ENCODE results near the gene SHISA4. TPM values are rescaled to one million over a fixed set of nuclear protein-coding genes. Genes with fewer than 3 reads are reported as not detected.

Gene SHISA4
- total RNA-seq, 5 donors from 2014 or later (not counting 1 experiment from before 2014, with no cell fraction given): 0.38 to 0.88 (median 0.54) TPM

DNA sequence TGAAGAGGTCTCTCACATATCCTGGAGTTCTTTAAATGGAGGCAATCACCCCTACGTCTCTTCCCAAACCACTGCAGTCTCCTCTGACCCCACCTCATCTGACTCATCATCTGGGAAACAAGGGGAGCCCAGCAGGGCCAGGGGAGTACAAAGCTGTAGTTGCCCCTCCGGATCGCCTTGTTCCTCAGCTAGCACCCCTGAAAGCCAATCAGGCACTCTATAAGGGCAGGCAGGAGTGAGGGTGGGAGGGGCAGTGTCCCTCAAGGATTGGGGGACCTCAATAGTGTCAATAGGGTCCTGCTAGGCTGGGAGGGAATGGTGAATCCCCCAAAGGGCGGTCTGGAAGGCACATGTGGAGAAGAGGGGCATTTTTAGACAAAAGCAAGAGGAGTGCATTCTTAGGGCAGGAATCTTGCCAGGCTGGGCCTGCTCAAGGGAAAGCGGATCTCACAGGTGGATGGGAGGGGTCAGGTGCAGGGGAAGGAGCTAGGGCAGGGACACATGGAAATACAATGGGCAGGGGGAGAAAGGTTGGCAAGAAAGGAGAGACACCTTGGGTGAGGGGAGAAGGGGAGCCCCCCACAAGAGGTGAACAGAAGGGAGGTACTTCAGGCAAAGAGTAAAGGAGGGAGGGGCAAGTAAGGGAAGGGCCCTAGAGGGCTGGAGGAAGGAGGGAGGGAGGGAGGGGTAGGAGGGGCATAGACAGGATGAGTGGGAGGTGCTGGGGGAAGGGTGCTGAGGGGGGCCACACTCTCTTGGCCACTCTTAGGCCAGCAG, 5.8 kb downstream of the SHISA4 start:
- DNase-seq (no peak), ATAC-seq (replicated peaks in 1 of 4) (no peak)
- ChIA-PET POLR2A (interaction anchor here in 1 of 2 donors (0.8 kb wide), 1 partner anchor 1079 kb away, joined by 3 read pairs; no protein-coding TSS in a partner anchor), CTCF (interaction anchor here (0.6 to 2.9 kb wide), 11 partner anchors 7 to 1401 kb away, joined by 3 to 32 read pairs (median 5); no protein-coding TSS in a partner anchor)
- Histone ChIP-seq H3K27me3 (replicated peaks in 1 of 2; ENCODE audit: control insufficient read depth in 2 of 2, extremely low read depth in 1 of 2, insufficient read depth in 2 of 2, low read length in 1 of 2) (peaks cover 0 to 51% of the 10 kb centered on the region in 2 experiments), H3K9me3 (no peaks in the 10 kb centered on the region), H3K36me3 (ENCODE audit: control insufficient read depth in 2 of 2, extremely low read depth in 1 of 2, insufficient read depth in 1 of 2, low read length in 1 of 2) (no peaks in the 10 kb centered on the region), H3K4me1 (ENCODE audit: control insufficient read depth in 1 of 2, extremely low read depth in 1 of 2, insufficient read depth in 2 of 2, low read length in 2 of 2) (peaks cover 0 to 14% of the 10 kb centered on the region in 2 experiments), H3K4me3 (ENCODE audit: control insufficient read depth in 1 of 2, extremely low read depth in 1 of 2, low read length in 1 of 2) (no peak overlapping the region), H3K27ac (ENCODE audit: low read length) (no peak overlapping the region)
- Mint-ChIP-seq H3K9me3 (no peaks in the 10 kb centered on the region), H3K27ac (no peak overlapping the region), H3K4me1 (peaks cover 9 to 10% (median 9%) of the 10 kb centered on the region in 3 donors), H3K36me3 (no peaks in the 10 kb centered on the region), H3K4me3 (no peak overlapping the region), H3K27me3 (peaks cover 31 to 50% of the 10 kb centered on the region in 2 donors)
- WGBS (ENCODE audit: insufficient coverage): 70% methylated on average over 3 of the region's 5 CpGs

DNA sequence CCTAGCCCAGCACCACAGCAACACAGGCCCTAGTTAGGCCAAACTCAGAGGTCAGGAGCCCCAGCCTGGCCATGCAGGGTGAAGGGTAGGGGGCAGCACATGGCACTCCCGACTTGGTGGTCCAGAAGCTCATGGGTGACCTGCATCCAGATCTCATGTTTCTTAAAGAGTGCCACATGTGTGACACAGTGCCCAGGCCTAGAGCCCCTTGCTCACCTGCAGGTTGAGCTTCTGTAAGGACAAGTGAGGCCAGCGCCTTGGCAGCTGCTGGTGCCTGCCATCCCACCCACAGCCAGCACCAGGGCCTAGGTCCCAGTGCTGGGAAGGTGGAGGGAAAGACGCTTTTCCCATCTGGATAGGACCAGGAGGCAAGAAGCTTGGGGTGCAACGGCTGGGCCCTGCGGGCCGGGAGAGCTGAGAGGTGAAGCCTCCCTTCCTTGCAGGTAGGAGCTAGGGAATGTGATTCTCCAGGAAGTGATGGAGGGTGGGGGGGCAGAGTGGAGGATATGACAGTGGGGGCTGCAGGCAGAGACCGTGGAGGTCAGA, 6.5 kb downstream of the SHISA4 start:
- Mint-ChIP-seq H3K27ac (no peak overlapping the region), H3K9me3 (no peaks in the 10 kb centered on the region), H3K4me3 (no peak overlapping the region), H3K4me1 (peaks cover 7% of the 10 kb centered on the region in 3 donors), H3K36me3 (no peaks in the 10 kb centered on the region), H3K27me3 (peaks cover 31 to 45% of the 10 kb centered on the region in 2 donors)
- CTCF ChIA-PET: interaction anchor here (0.6 to 2.9 kb wide), 17 partner anchors 8 to 1400 kb away, joined by 3 to 32 read pairs (median 6); partner anchors contain the start of gene IPO9 (in 1 of the 2)
- 74% methylated on average over 6 of the region's 7 CpGs for WGBS (ENCODE audit: insufficient coverage)
- no peaks in the 10 kb centered on the region for H3K9me3 ChIP-seq
- no peak for ATAC-seq (replicated peaks in 1 of 4)
- H3K4me3 ChIP-seq (ENCODE audit: control insufficient read depth in 1 of 2, extremely low read depth in 1 of 2, low read length in 1 of 2): no peak overlapping the region
- H3K4me1 ChIP-seq (ENCODE audit: control insufficient read depth in 1 of 2, extremely low read depth in 1 of 2, insufficient read depth in 2 of 2, low read length in 2 of 2): peaks cover 0 to 11% of the 10 kb centered on the region in 2 experiments
- no peak for DNase-seq
- peaks cover 0 to 44% of the 10 kb centered on the region in 2 experiments for H3K27me3 ChIP-seq (replicated peaks in 1 of 2; ENCODE audit: control insufficient read depth in 2 of 2, extremely low read depth in 1 of 2, insufficient read depth in 2 of 2, low read length in 1 of 2)
- H3K36me3 ChIP-seq (ENCODE audit: control insufficient read depth in 2 of 2, extremely low read depth in 1 of 2, insufficient read depth in 1 of 2, low read length in 1 of 2): no peaks in the 10 kb centered on the region
- H3K27ac ChIP-seq (ENCODE audit: low read length): no peak overlapping the region
- POLR2A ChIA-PET: interaction anchor here in 1 of 2 donors (0.8 kb wide), 1 partner anchor 1079 kb away, joined by 3 read pairs; no protein-coding TSS in a partner anchor

DNA sequence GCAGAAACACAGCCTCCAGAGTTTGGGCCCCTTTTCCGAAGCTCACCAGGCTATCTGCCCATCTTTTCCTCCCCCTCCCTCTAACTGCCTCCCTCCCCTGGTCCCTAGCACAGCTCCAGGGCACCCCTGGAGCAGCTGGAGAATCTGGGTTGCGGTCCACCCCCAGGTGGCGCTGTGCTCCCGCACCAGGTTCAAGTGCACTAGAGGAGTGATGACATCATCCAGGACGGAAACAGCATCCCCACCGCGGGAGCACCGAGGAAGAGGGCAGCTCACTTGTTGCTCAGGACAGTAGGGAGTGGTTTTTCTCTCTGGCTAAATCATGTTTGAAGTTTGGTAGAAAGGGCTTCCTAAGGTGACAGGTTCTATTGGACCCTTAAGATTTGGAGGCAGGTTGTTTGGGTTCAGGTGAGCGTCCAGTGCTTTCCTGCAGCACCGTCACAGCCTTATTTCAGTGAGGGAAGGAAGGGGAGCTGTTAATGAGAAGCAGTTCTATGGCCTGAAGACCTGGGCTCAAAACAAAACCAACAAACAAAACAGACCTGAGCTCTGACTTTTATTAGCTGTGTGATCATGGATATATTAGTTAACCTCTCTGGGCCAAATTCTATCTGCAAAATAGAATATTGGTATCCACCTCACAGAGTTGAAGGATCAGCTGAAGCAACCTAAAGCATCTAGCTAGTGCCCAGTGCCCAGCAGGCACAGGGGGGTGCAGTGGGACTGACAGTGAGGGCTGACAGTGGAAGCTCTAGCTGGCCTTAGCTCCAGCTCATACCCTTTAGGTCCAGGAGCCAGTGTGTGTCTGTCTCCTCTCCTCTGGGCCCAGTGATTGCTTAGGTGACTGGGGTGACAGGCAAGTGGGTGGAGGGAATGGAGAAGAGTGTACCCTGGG, 7.5 kb downstream of the SHISA4 start:
- peak; percentile 54 to 88 (median 72) for DNase-seq
- ChIA-PET CTCF (interaction anchor here (0.6 to 2.9 kb wide), 20 partner anchors 9 to 1965 kb away, joined by 3 to 32 read pairs (median 4); partner anchors contain the start of gene IPO9 (in 1 of the 2)), POLR2A (interaction anchor here in 1 of 2 donors (0.8 kb wide), 1 partner anchor 87 kb away, joined by 3 read pairs; no protein-coding TSS in a partner anchor)
- Mint-ChIP-seq H3K27ac (peak overlapping the region; percentile 19 to 28), H3K4me1 (peaks cover 7% of the 10 kb centered on the region in 3 donors), H3K9me3 (no peaks in the 10 kb centered on the region), H3K27me3 (peaks cover 26 to 37% of the 10 kb centered on the region in 2 donors), H3K4me3 (peak overlapping the region in 2 of 3 donors; percentile 23 to 32), H3K36me3 (no peaks in the 10 kb centered on the region)
- H3K9me3 ChIP-seq: no peaks in the 10 kb centered on the region
- H3K36me3 ChIP-seq (ENCODE audit: control insufficient read depth in 2 of 2, extremely low read depth in 1 of 2, insufficient read depth in 1 of 2, low read length in 1 of 2): no peaks in the 10 kb centered on the region
- ATAC-seq (replicated peaks in 1 of 4): peak; percentile 83 to 97 (median 88)
- peaks cover 0 to 11% of the 10 kb centered on the region in 2 experiments for H3K4me1 ChIP-seq (ENCODE audit: control insufficient read depth in 1 of 2, extremely low read depth in 1 of 2, insufficient read depth in 2 of 2, low read length in 2 of 2)
- H3K27ac ChIP-seq (ENCODE audit: low read length): no peak overlapping the region
- WGBS (ENCODE audit: insufficient coverage): 0% methylated on average over 7 of the region's 10 CpGs
- H3K4me3 ChIP-seq (ENCODE audit: control insufficient read depth in 1 of 2, extremely low read depth in 1 of 2, low read length in 1 of 2): no peak overlapping the region
- H3K27me3 ChIP-seq (replicated peaks in 1 of 2; ENCODE audit: control insufficient read depth in 2 of 2, extremely low read depth in 1 of 2, insufficient read depth in 2 of 2, low read length in 1 of 2): peaks cover 0 to 37% of the 10 kb centered on the region in 2 experiments

DNA sequence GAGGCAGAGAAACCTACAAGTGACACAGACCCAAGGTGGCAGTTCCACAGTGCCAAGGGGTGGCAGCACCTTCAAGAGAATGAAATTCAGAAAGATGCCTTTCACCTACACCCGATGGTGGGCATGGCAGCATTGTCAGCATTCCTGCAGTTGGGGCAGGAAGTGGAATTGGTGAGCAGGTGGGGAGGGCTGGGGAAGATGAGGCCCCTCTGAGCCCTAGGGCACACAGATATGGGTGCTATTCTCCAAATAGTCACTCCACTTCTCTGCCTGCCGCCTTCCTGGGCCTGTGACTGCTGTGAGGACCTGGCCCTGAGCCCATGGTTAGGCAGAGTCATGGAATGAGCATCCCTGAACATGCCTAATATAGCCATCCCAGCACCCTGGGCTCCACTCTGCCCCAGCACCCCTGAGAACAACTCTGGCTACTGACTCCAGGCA, 8.3 kb downstream of the SHISA4 start:
- peaks cover 7% of the 10 kb centered on the region in 3 donors for H3K4me1 Mint-ChIP-seq

DNA sequence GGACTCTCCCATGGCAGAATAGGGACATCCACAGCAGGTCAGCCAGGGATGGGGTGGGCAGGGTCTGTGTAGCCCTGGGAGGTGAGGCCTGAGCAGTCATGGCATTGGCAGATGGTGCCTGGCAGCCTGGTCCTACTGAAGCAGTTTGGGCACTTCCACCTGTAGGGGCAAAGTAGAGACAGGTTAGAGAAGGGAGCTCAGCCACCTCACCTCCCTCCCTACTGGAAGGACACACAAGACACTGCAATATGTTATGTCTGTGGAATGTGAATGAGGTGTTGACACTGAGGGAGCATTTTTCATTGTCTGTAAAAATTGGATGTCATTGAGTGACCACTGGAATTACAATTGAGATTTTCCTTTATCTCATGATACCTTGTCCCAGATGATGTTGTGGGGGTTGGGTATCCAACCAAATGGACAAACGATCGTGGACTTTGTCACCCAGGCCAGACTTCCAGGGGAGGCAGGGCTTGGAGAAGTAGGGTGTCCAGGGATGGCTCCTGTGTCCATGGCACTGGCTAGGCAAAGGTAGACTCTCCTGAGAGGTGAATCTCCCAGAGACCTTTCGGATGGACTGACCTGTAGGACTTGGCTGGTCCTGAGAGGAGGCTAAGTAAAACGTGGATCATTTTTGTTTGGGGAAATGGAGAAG, 9.7 kb downstream of the SHISA4 start:
- no peak for DNase-seq
- Mint-ChIP-seq H3K4me3 (no peak overlapping the region), H3K27me3 (peaks cover 13 to 19% of the 10 kb centered on the region in 2 donors), H3K36me3 (no peaks in the 10 kb centered on the region), H3K9me3 (no peaks in the 10 kb centered on the region), H3K4me1 (peaks cover 7% of the 10 kb centered on the region in 3 donors), H3K27ac (no peak overlapping the region)
- Histone ChIP-seq H3K4me1 (ENCODE audit: control insufficient read depth in 1 of 2, extremely low read depth in 1 of 2, insufficient read depth in 2 of 2, low read length in 2 of 2) (peaks cover 0 to 11% of the 10 kb centered on the region in 2 experiments), H3K4me3 (ENCODE audit: control insufficient read depth in 1 of 2, extremely low read depth in 1 of 2, low read length in 1 of 2) (no peak overlapping the region), H3K27me3 (replicated peaks in 1 of 2; ENCODE audit: control insufficient read depth in 2 of 2, extremely low read depth in 1 of 2, insufficient read depth in 2 of 2, low read length in 1 of 2) (peaks cover 0 to 17% of the 10 kb centered on the region in 2 experiments), H3K9me3 (no peaks in the 10 kb centered on the region), H3K27ac (ENCODE audit: low read length) (no peak overlapping the region), H3K36me3 (ENCODE audit: control insufficient read depth in 2 of 2, extremely low read depth in 1 of 2, insufficient read depth in 1 of 2, low read length in 1 of 2) (no peaks in the 10 kb centered on the region)
- 68% methylated on average over 4 of the region's 4 CpGs for WGBS (ENCODE audit: insufficient coverage)
- ChIA-PET POLR2A (no interaction called here), CTCF (interaction anchor here (0.6 to 1.3 kb wide), 4 partner anchors 15 to 480 kb away, joined by 3 to 6 read pairs (median 3); no protein-coding TSS in a partner anchor)
- no peak for ATAC-seq (replicated peaks in 1 of 4)

More for the DNA sequence above, 8.3 kb downstream of the SHISA4 start:
- no peak overlapping the region for H3K27ac ChIP-seq (ENCODE audit: low read length)
- ATAC-seq (replicated peaks in 1 of 4): no peak
- peaks cover 0 to 29% of the 10 kb centered on the region in 2 experiments for H3K27me3 ChIP-seq (replicated peaks in 1 of 2; ENCODE audit: control insufficient read depth in 2 of 2, extremely low read depth in 1 of 2, insufficient read depth in 2 of 2, low read length in 1 of 2)
- Mint-ChIP-seq H3K9me3 (no peaks in the 10 kb centered on the region), H3K27ac (no peak overlapping the region), H3K36me3 (no peaks in the 10 kb centered on the region), H3K27me3 (peaks cover 20 to 29% of the 10 kb centered on the region in 2 donors), H3K4me3 (no peak overlapping the region)
- H3K36me3 ChIP-seq (ENCODE audit: control insufficient read depth in 2 of 2, extremely low read depth in 1 of 2, insufficient read depth in 1 of 2, low read length in 1 of 2): no peaks in the 10 kb centered on the region
- POLR2A ChIA-PET: interaction anchor here in 1 of 2 donors (0.8 kb wide), 1 partner anchor 86 kb away, joined by 3 read pairs; no protein-coding TSS in a partner anchor
- DNase-seq: no peak
- CTCF ChIA-PET: interaction anchor here (0.6 to 2.9 kb wide), 8 partner anchors 9 to 1828 kb away, joined by 3 to 32 read pairs (median 5); partner anchors contain the start of gene IPO9 (in 1 of the 2)
- no peak overlapping the region for H3K4me3 ChIP-seq (ENCODE audit: control insufficient read depth in 1 of 2, extremely low read depth in 1 of 2, low read length in 1 of 2)
- peaks cover 0 to 11% of the 10 kb centered on the region in 2 experiments for H3K4me1 ChIP-seq (ENCODE audit: control insufficient read depth in 1 of 2, extremely low read depth in 1 of 2, insufficient read depth in 2 of 2, low read length in 2 of 2)
- WGBS (ENCODE audit: insufficient coverage): 100% methylated on average over 1 of the region's 2 CpGs
- no peaks in the 10 kb centered on the region for H3K9me3 ChIP-seq
